IMR-90 (cell line): ENCODE data around the gene MAGEB5. TPM values are rescaled to one million over a fixed set of nuclear protein-coding genes. Genes with fewer than 3 reads are reported as not detected.

Experiments
- ATAC-seq: fragments of 200-7000 bp; cut with Tn5 transposase; 2 replicates; pipeline ENCODE4 v1.9.1; 2020; ENCODE audit warnings: low read depth, mild to moderate bottlenecking, moderate library complexity
- BruUV-seq: library from RNA; stranded (reverse); fragments of 400-500 nt; replicated peaks from 2 replicates; lab custom pipeline; 2021; lab: Mats Ljungman, UMichigan
- CTCF ChIA-PET: fragments of 300-600 bp; formaldehyde crosslinking; extraction: SDS; loops from one replicate; lab custom pipeline; 2021; ENCODE audit warnings: antibody characterized with exemption; lab: Yijun Ruan, JAX
- POLR2A ChIA-PET: fragments of 300-600 bp; sonication (Branson Sonifier 250); formaldehyde crosslinking; loops from one replicate; lab custom pipeline; 2022; ENCODE audit warnings: antibody characterized with exemption; ENCODE audit not compliant: unreplicated experiment; lab: Charles Lee
- DNase-seq: peaks from one replicate; pipeline ENCODE4 v3.0.0; 2013
- H2AFZ ChIP-seq: replicated peaks from 2 replicates; pipeline ENCODE3; 2013; ENCODE audit warnings: low read length, mild to moderate bottlenecking; ENCODE audit not compliant: poor library complexity
- H2AK5ac ChIP-seq: 2 replicates; pipeline ENCODE4 v1.6.1; 2013; ENCODE audit warnings: low read depth, low read length, inconsistent platforms
- H2AK9ac ChIP-seq: replicated peaks from 2 replicates; pipeline ENCODE3; 2013; ENCODE audit warnings: mild to moderate bottlenecking, low read depth, low read length, moderate library complexity; ENCODE audit not compliant: poor library complexity
- H2BK120ac ChIP-seq: 2 replicates; pipeline ENCODE4 v1.6.1; 2013; ENCODE audit warnings: low read depth, low read length, inconsistent platforms
- H2BK15ac ChIP-seq: 3 replicates; pipeline ENCODE4 v1.6.1; 2013; ENCODE audit warnings: low read depth, low read length, inconsistent platforms
- H2BK20ac ChIP-seq: 2 replicates; pipeline ENCODE4 v1.6.1; 2013; ENCODE audit warnings: low read depth, mild to moderate bottlenecking, inconsistent platforms, low read length, moderate library complexity
- H2BK5ac ChIP-seq: 2 replicates; pipeline ENCODE4 v1.6.1; 2013; ENCODE audit warnings: mild to moderate bottlenecking, low read depth, low read length, inconsistent platforms; ENCODE audit not compliant: poor library complexity, severe bottlenecking
- H3K14ac ChIP-seq: replicated peaks from 2 replicates; pipeline ENCODE4 v1.6.1; 2013; ENCODE audit warnings: low read depth, low read length, inconsistent platforms
- H3K18ac ChIP-seq: 2 replicates; pipeline ENCODE4 v1.6.1; 2013; ENCODE audit warnings: low read depth, low read length, control low read depth
- H3K23ac ChIP-seq: 2 replicates; pipeline ENCODE4 v1.6.1; 2013; ENCODE audit warnings: low read depth, low read length, inconsistent platforms
- H3K27ac ChIP-seq: 2 replicates; pipeline ENCODE4 v1.5.1; 2013; ENCODE audit warnings: mild to moderate bottlenecking, control low read depth, low read length; ENCODE audit not compliant: insufficient read depth
- H3K27me3 ChIP-seq: 2 replicates; pipeline ENCODE4 v1.6.1; 2013; ENCODE audit warnings: low read length; ENCODE audit not compliant: control insufficient read depth, insufficient read depth
- H3K36me3 ChIP-seq: 2 replicates; pipeline ENCODE4 v1.6.1; 2013; ENCODE audit warnings: low read length, mixed read lengths; ENCODE audit not compliant: control insufficient read depth, insufficient read depth
- H3K4ac ChIP-seq: 2 replicates; pipeline ENCODE4 v1.6.1; 2013; ENCODE audit warnings: low read depth, low read length, inconsistent platforms
- H3K4me1 ChIP-seq: 2 replicates; pipeline ENCODE4 v1.6.1; 2013; ENCODE audit warnings: low read length, mixed read lengths; ENCODE audit not compliant: control insufficient read depth, insufficient read depth
- H3K4me2 ChIP-seq: 2 replicates; pipeline ENCODE4 v1.6.1; 2013; ENCODE audit warnings: low read depth, mild to moderate bottlenecking, control low read depth, low read length, moderate library complexity
- H3K4me3 ChIP-seq: 2 replicates; pipeline ENCODE4 v1.5.1; 2013; ENCODE audit warnings: low read depth, mild to moderate bottlenecking, control low read depth, low read length, moderate library complexity; ENCODE audit not compliant: insufficient read depth
- H3K56ac ChIP-seq: 2 replicates; pipeline ENCODE4 v1.6.1; 2013; ENCODE audit warnings: low read length, inconsistent platforms; ENCODE audit not compliant: insufficient read depth; ENCODE audit errors: extremely low read depth
- H3K79me1 ChIP-seq, 2 experiments: 2 replicates each; pipeline ENCODE4 v1.6.1; 2013; ENCODE audit warnings: low read length in 2 of 2, inconsistent platforms in 1 of 2, low read depth in 1 of 2
- H3K9ac ChIP-seq: 2 replicates; pipeline ENCODE4 v1.6.1; 2013; ENCODE audit warnings: low read depth, low read length, control low read depth
- H3K9me1 ChIP-seq: 2 replicates; pipeline ENCODE4 v1.6.1; 2013; ENCODE audit warnings: low read length, inconsistent platforms; ENCODE audit not compliant: insufficient read depth
- H3K9me3 ChIP-seq: 2 replicates; pipeline ENCODE4 v1.6.1; 2013; ENCODE audit warnings: low read length; ENCODE audit not compliant: control insufficient read depth, insufficient read depth
- H4K20me1 ChIP-seq: 2 replicates; pipeline ENCODE4 v1.6.1; 2013; ENCODE audit warnings: low read length, inconsistent platforms; ENCODE audit not compliant: insufficient read depth
- H4K5ac ChIP-seq: 2 replicates; pipeline ENCODE4 v1.6.1; 2013; ENCODE audit warnings: mild to moderate bottlenecking, low read depth, low read length, control low read depth
- H4K8ac ChIP-seq, 2 experiments: 2 replicates each; pipeline ENCODE4 v1.6.1; 2013; ENCODE audit warnings: low read depth in 2 of 2, low read length in 2 of 2, control low read depth in 1 of 2, inconsistent platforms in 1 of 2
- H4K91ac ChIP-seq: 2 replicates; pipeline ENCODE4 v1.6.1; 2013; ENCODE audit warnings: low read depth, low read length, inconsistent platforms; ENCODE audit not compliant: insufficient read depth
- BHLHE40 ChIP-seq: fragments of 150-350 bp; IDR thresholded peaks from 2 replicates; pipeline ENCODE4 v1.6.1; 2016; ENCODE audit warnings: mild to moderate bottlenecking, low read depth, low read length
- CHD1 ChIP-seq: IDR thresholded peaks from 2 replicates; pipeline ENCODE4 v1.6.1; 2012; ENCODE audit warnings: low read depth, low read length, improper control_type of control experiment
- FOS ChIP-seq: fragments of 150-350 bp; IDR thresholded peaks from 2 replicates; pipeline ENCODE4 v1.6.1; 2016; ENCODE audit warnings: low read depth, low read length
- NFE2L2 ChIP-seq: fragments of 150-350 bp; IDR thresholded peaks from 2 replicates; pipeline ENCODE4 v1.6.1; 2016; ENCODE audit warnings: low read depth, mild to moderate bottlenecking, low read length
- RFX5 ChIP-seq: IDR thresholded peaks from 2 replicates; pipeline ENCODE4 v1.8.0; 2012; ENCODE audit warnings: low read depth, mild to moderate bottlenecking, low read length, moderate library complexity
- USF2 ChIP-seq: fragments of 150-350 bp; IDR thresholded peaks from 2 replicates; pipeline ENCODE4 v1.6.1; 2017; ENCODE audit warnings: mild to moderate bottlenecking, antibody characterized with exemption, low read length, low read depth
- WGBS, 2 experiments: methylation state at CpG; one replicate each; pipeline versions ENCODE4 v1.1.5 to v1.1.7; 2013; ENCODE audit warnings: missing lambda C conversion rate in 2 of 2; ENCODE audit not compliant: insufficient read length in 1 of 2; ENCODE audit errors: extremely low coverage in 2 of 2; 5-methylcytosine and 5-hydroxymethylcytosine counted together
- dilution Hi-C: fragments of 300-500 bp; cut with HindIII; formaldehyde crosslinking; loops from one replicate; pipeline ENCODE4 v1.14.3; 2018; ENCODE audit warnings: low sequenced_read_pairs; ENCODE audit not compliant: unreplicated experiment
- in situ Hi-C: fragments of 300-500 bp; cut with MboI; formaldehyde crosslinking; loops from 3 replicates; pipeline ENCODE4 v1.14.3; 2019; ENCODE audit warnings: low sequenced_read_pairs, inconsistent platforms, mixed read lengths
- intact Hi-C: fragments of 100-400 bp; cut with micrococcal nuclease; formaldehyde crosslinking; loops from 2 replicates; pipeline ENCODE4 v1.10.0; 2022
- polyA plus RNA-seq, 3 experiments: library from polyadenylated mRNA; depleted of rRNA; stranded (reverse); fragments of >200 nt; gene quantifications; 2 replicates each; pipeline ENCODE4 v1.2.3, GENCODE V29; 2012; ENCODE audit warnings: low replicate concordance in 1 of 3
- total RNA-seq: library from RNA; depleted of rRNA; stranded (reverse); fragments of >200 nt; gene quantifications from 2 replicates; pipeline ENCODE4 v1.2.3, GENCODE V29; 2012; rRNA removed

MAGEB5 gene
- total and polyA plus RNA-seq, 2 of the 4 experiments (the other 2 are of a cell fraction): not detected

GRCh38 chrX:26262121-26262523 lies 46.2 kb downstream of the MAGEB5 start:
- Histone ChIP-seq H3K9me3 (no peaks in the 10 kb centered on the region), H4K91ac (no peak overlapping the region), H2BK5ac (no peak overlapping the region), H3K4ac (no peak overlapping the region), H2BK15ac (no peak overlapping the region), H3K9me1 (no peaks in the 10 kb centered on the region), H3K27me3 (no peaks in the 10 kb centered on the region), H4K8ac (no peak overlapping the region), H3K56ac (no peak overlapping the region), H3K27ac (no peak overlapping the region), H4K5ac (no peak overlapping the region), H2BK20ac (no peak overlapping the region), H4K20me1 (no peaks in the 10 kb centered on the region), H3K23ac (no peak overlapping the region), H3K18ac (no peak overlapping the region), H2AK9ac (no peak overlapping the region), H3K14ac (no peak overlapping the region), H3K4me2 (no peak overlapping the region), H3K4me3 (no peak overlapping the region), H2AFZ (no peak overlapping the region), H3K4me1 (no peaks in the 10 kb centered on the region), H2BK120ac (no peak overlapping the region), H2AK5ac (no peak overlapping the region), H3K36me3 (no peaks in the 10 kb centered on the region), H3K9ac (no peak overlapping the region), H3K79me1 (no peaks in the 10 kb centered on the region)
- WGBS, 2 experiments: 45% methylated on average over 2 of the region's 5 CpGs; no CpG with 5 or more reads in 1 of the 2 experiments
- no peak for ATAC-seq
- intact Hi-C loops: no loop called here
- no peak for TF ChIP-seq BHLHE40
- no peak for TF ChIP-seq FOS
- no peak for TF ChIP-seq CHD1
- no peak for TF ChIP-seq RFX5
- no peak for TF ChIP-seq NFE2L2
- no peak for TF ChIP-seq USF2
- ChIA-PET POLR2A (no interaction called here), CTCF (no interaction called here)
- DNase-seq: peak; percentile 26
- in situ Hi-C loops: no loop called here
- BruUV-seq: no TSS peak
- dilution Hi-C loops: no loop called here

Other genes starting within 250 kb of the MAGEB5 start
- gene MAGEB18, start 77.8 kb upstream of the MAGEB5 start, total RNA-seq: not detected in 2 replicates
- gene MAGEB18, start 77.8 kb upstream of the MAGEB5 start, polyA plus RNA-seq (2012; rRNA removed): not detected in 2 replicates
- gene MAGEB6B, start 55.6 kb upstream of the MAGEB5 start, total RNA-seq: not detected in 2 replicates
- not detected in 2 replicates for gene MAGEB6B, start 55.6 kb upstream of the MAGEB5 start, polyA plus RNA-seq (2012; rRNA removed)
- not detected in 2 replicates for gene MAGEB6, start 23.7 kb upstream of the MAGEB5 start, total RNA-seq
- not detected in 2 replicates for gene MAGEB6, start 23.7 kb upstream of the MAGEB5 start, polyA plus RNA-seq (2012; rRNA removed)